Measurements from ENCODE around the gene R3HDML.
"Not testable (repeated sequence)": the region's sequence is repeated elsewhere in the genome, so short reads cannot be mapped to it uniquely, and the experiment has no call there.

R3HDML gene

GRCh38 chr20:44343162-44343675, 6.4 kb downstream of the R3HDML start:
- Histone ChIP-seq H2AFZ (ENCODE audit: low read depth) (no peak overlapping the region), H3K27me3 (ENCODE audit: insufficient read depth, low read depth) (no peaks in the 10 kb centered on the region), H3K4me3 (IDR thresholded peaks at IDR 0.05; ENCODE audit: insufficient read depth, low read depth, low read length) (no peak overlapping the region), H4K20me1 (ENCODE audit: insufficient read depth) (no peaks in the 10 kb centered on the region), H3K79me2 (ENCODE audit: insufficient read depth, low read depth) (no peaks in the 10 kb centered on the region), H3K4me1 (ENCODE audit: low read depth, poor library complexity, severe bottlenecking) (no peaks in the 10 kb centered on the region), H3K36me3 (ENCODE audit: insufficient read depth) (no peaks in the 10 kb centered on the region), H3K27ac (no peak overlapping the region), H3K9ac (no peak overlapping the region), H3K4me2 (no peak overlapping the region)
- no peak for TF ChIP-seq CTCF (conservative IDR thresholded peaks at IDR 0.05; ENCODE audit: low read depth, low read length)

- Histone ChIP-seq H3K36me3 (ENCODE audit: insufficient read depth) (no peaks in the 10 kb centered on the region), H3K4me1 (ENCODE audit: low read depth, poor library complexity, severe bottlenecking) (no peaks in the 10 kb centered on the region), H3K27ac (no peak overlapping the region), H3K4me2 (no peak overlapping the region), H3K27me3 (ENCODE audit: insufficient read depth, low read depth) (no peaks in the 10 kb centered on the region), H3K79me2 (ENCODE audit: insufficient read depth, low read depth) (no peaks in the 10 kb centered on the region), H2AFZ (ENCODE audit: low read depth) (no peak overlapping the region), H4K20me1 (ENCODE audit: insufficient read depth) (no peaks in the 10 kb centered on the region), H3K4me3 (IDR thresholded peaks at IDR 0.05; ENCODE audit: insufficient read depth, low read depth, low read length) (no peak overlapping the region), H3K9ac (no peak overlapping the region)
- TF ChIP-seq CTCF (conservative IDR thresholded peaks at IDR 0.05; ENCODE audit: low read depth, low read length), result no peak
These were observed 7.9 kb downstream of the R3HDML start for GRCh38 chr20:44344723-44345122.

GRCh38 chr20:44345147-44345546, 8.3 kb downstream of the R3HDML start:
- Histone ChIP-seq H3K27me3 (ENCODE audit: insufficient read depth, low read depth) (no peaks in the 10 kb centered on the region), H4K20me1 (ENCODE audit: insufficient read depth) (no peaks in the 10 kb centered on the region), H3K79me2 (ENCODE audit: insufficient read depth, low read depth) (no peaks in the 10 kb centered on the region), H3K9ac (no peak overlapping the region), H3K4me3 (IDR thresholded peaks at IDR 0.05; ENCODE audit: insufficient read depth, low read depth, low read length) (no peak overlapping the region), H3K36me3 (ENCODE audit: insufficient read depth) (no peaks in the 10 kb centered on the region), H3K4me1 (ENCODE audit: low read depth, poor library complexity, severe bottlenecking) (no peaks in the 10 kb centered on the region), H3K4me2 (no peak overlapping the region), H3K27ac (no peak overlapping the region), H2AFZ (ENCODE audit: low read depth) (no peak overlapping the region)
- TF ChIP-seq CTCF (conservative IDR thresholded peaks at IDR 0.05; ENCODE audit: low read depth, low read length), result no peak

- not testable (repeated sequence) for H2AFZ ChIP-seq (ENCODE audit: low read depth); H3K9ac ChIP-seq; H3K4me1 ChIP-seq (ENCODE audit: low read depth, poor library complexity, severe bottlenecking); H3K4me2 ChIP-seq; H3K4me3 ChIP-seq (IDR thresholded peaks at IDR 0.05; ENCODE audit: insufficient read depth, low read depth, low read length); H3K36me3 ChIP-seq (ENCODE audit: insufficient read depth); H3K27ac ChIP-seq; H4K20me1 ChIP-seq (ENCODE audit: insufficient read depth); H3K79me2 ChIP-seq (ENCODE audit: insufficient read depth, low read depth); H3K27me3 ChIP-seq (ENCODE audit: insufficient read depth, low read depth)
These were observed 9.1 kb downstream of the R3HDML start for GRCh38 chr20:44345941-44346340.

GRCh38 chr20:44348168-44348659, 11.4 kb downstream of the R3HDML start:
- H3K4me3 ChIP-seq (IDR thresholded peaks at IDR 0.05; ENCODE audit: insufficient read depth, low read depth, low read length), result no peak overlapping the region
- no peaks in the 10 kb centered on the region for H3K4me1 ChIP-seq (ENCODE audit: low read depth, poor library complexity, severe bottlenecking)
- no peaks in the 10 kb centered on the region for H3K27me3 ChIP-seq (ENCODE audit: insufficient read depth, low read depth)
- no peaks in the 10 kb centered on the region for H3K36me3 ChIP-seq (ENCODE audit: insufficient read depth)
- no peaks in the 10 kb centered on the region for H3K79me2 ChIP-seq (ENCODE audit: insufficient read depth, low read depth)
- no peaks in the 10 kb centered on the region for H4K20me1 ChIP-seq (ENCODE audit: insufficient read depth)
- H2AFZ ChIP-seq (ENCODE audit: low read depth), result no peak overlapping the region
- H3K9ac ChIP-seq, result no peak overlapping the region
- no peak overlapping the region for H3K4me2 ChIP-seq
- TF ChIP-seq CTCF (conservative IDR thresholded peaks at IDR 0.05; ENCODE audit: low read depth, low read length), result no peak
- no peak overlapping the region for H3K27ac ChIP-seq

All from KMS-11 (cell line).